DND-41 (cell line): ENCODE measurements around the gene CASP8AP2.

Source experiments
- EZH2 ChIP-seq: IDR thresholded peaks from 3 replicates; pipeline ENCODE4 v1.6.1; 2012; ENCODE audit warnings: borderline replicate concordance, low read depth, mild to moderate bottlenecking, moderate library complexity, low read length, inconsistent platforms; ENCODE audit not compliant: severe bottlenecking
- TF ChIP-seq, protein P1 (sequence below): IDR thresholded peaks from 2 replicates; pipeline ENCODE4 v1.5.1; 2012; ENCODE audit warnings: borderline replicate concordance, low read length, moderate library complexity, mild to moderate bottlenecking; ENCODE audit not compliant: poor library complexity, severe bottlenecking; ENCODE audit errors: extremely low read depth

DNA sequence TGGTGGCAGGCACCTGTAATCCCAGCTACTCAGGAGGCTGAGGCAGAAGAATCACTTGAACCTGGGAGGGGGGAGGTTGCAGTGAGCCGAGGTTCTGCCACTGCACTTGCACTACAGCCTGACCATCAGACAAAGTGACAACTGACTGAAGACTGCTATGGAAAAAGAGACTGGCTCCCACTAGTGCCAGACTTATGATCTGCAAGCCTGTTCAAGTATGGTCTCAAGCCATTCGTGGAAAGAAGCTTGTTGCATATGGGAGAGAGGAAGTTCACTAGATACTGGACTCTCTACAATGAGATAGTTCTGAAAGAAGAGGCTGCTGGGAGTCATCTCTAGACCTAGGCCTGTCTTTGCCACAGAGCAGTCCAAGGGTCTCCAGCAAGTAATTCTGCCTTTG is 36.8 kb upstream of the CASP8AP2 start:
- TF ChIP-seq, protein P1, sequence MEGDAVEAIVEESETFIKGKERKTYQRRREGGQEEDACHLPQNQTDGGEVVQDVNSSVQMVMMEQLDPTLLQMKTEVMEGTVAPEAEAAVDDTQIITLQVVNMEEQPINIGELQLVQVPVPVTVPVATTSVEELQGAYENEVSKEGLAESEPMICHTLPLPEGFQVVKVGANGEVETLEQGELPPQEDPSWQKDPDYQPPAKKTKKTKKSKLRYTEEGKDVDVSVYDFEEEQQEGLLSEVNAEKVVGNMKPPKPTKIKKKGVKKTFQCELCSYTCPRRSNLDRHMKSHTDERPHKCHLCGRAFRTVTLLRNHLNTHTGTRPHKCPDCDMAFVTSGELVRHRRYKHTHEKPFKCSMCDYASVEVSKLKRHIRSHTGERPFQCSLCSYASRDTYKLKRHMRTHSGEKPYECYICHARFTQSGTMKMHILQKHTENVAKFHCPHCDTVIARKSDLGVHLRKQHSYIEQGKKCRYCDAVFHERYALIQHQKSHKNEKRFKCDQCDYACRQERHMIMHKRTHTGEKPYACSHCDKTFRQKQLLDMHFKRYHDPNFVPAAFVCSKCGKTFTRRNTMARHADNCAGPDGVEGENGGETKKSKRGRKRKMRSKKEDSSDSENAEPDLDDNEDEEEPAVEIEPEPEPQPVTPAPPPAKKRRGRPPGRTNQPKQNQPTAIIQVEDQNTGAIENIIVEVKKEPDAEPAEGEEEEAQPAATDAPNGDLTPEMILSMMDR, result peak; percentile 61
- TF ChIP-seq EZH2, result no peak
